ENCODE data around the gene ZKSCAN1. TPM values are rescaled to one million over a fixed set of nuclear protein-coding genes. Genes with fewer than 3 reads are reported as not detected.
"Not testable (repeated sequence)": the region's sequence is repeated elsewhere in the genome, so short reads cannot be mapped to it uniquely, and the experiment has no call there.

The ZKSCAN1 gene
- total RNA-seq, 4 donors from 2014 or later = 31.6 to 35.5 (median 31.7) TPM

DNA sequence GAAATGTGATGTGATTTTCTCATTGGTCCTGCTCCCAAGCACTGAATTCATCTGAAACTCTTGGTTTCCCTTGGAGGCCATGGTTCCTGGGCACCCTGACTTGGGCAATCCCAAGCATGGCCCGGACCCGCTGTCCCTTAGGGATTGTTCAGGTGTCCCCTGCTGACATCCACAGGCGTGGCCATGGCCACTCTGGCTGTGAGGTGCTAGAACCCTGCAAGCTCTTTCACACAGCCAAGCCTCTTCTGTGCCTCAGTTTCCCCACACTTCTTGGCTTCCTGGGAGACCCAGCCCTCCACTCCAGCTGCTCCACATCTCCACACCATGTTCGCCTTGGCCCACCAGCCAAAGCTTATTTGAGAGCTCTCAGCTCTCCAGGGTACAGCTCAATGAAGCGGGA is 27.6 kb upstream of the ZKSCAN1 start:
- Histone ChIP-seq H3K36me3 (no peaks in the 10 kb centered on the region), H3K9me3 (no peaks in the 10 kb centered on the region), H3K27ac (no peak overlapping the region), H3K4me3 (no peak overlapping the region), H3K27me3 (no peaks in the 10 kb centered on the region), H3K4me1 (peaks cover 0 to 13% (median 3%) of the 10 kb centered on the region in 3 donors)
- ATAC-seq = no peak
- TF ChIP-seq POLR2AphosphoS5 (IDR thresholded peaks at IDR 0.05) = no peak
- no peak for TF ChIP-seq EP300 (IDR thresholded peaks at IDR 0.05)
- TF ChIP-seq, protein P1, sequence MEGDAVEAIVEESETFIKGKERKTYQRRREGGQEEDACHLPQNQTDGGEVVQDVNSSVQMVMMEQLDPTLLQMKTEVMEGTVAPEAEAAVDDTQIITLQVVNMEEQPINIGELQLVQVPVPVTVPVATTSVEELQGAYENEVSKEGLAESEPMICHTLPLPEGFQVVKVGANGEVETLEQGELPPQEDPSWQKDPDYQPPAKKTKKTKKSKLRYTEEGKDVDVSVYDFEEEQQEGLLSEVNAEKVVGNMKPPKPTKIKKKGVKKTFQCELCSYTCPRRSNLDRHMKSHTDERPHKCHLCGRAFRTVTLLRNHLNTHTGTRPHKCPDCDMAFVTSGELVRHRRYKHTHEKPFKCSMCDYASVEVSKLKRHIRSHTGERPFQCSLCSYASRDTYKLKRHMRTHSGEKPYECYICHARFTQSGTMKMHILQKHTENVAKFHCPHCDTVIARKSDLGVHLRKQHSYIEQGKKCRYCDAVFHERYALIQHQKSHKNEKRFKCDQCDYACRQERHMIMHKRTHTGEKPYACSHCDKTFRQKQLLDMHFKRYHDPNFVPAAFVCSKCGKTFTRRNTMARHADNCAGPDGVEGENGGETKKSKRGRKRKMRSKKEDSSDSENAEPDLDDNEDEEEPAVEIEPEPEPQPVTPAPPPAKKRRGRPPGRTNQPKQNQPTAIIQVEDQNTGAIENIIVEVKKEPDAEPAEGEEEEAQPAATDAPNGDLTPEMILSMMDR (IDR thresholded peaks at IDR 0.05) = no peak
- TF ChIP-seq POLR2A (IDR thresholded peaks at IDR 0.05) = no peak
- WGBS, 2 donors (ENCODE audit: low coverage in 1 of 2) = 70 to 100% methylated on average over 3 to 5 of the region's 5 CpGs

DNA sequence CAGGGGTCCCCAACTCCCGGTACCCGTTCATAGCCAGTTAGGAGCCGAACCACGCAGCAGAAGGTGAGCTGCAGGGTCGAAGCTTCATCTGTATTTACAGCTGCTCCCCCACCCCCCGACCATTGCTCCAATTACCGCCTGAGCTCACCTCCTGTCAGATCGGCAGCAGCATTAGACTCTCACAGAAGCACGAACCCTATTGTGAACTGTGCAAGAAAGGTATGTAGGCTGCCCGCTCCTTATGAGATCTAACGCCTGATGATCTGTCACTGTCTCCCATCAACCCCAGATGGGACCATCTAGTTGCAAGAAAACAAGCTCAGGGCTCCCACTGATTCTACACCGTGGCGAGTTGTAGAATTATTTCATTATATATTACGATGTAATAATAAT is 24.9 kb upstream of the ZKSCAN1 start:
- 15 to 25% methylated on average over 5 to 11 of the region's 14 CpGs for WGBS, 2 donors (ENCODE audit: low coverage in 1 of 2)
- Histone ChIP-seq H3K27ac (no peak overlapping the region), H3K4me1 (peaks cover 0 to 21% (median 3%) of the 10 kb centered on the region in 3 donors), H3K27me3 (no peaks in the 10 kb centered on the region), H3K4me3 (peak overlapping the region in 1 of 2 donors; percentile 22), H3K9me3 (no peaks in the 10 kb centered on the region), H3K36me3 (no peaks in the 10 kb centered on the region)
- TF ChIP-seq, protein P1 (IDR thresholded peaks at IDR 0.05) = no peak
- TF ChIP-seq POLR2A (IDR thresholded peaks at IDR 0.05) = no peak
- TF ChIP-seq EP300 (IDR thresholded peaks at IDR 0.05) = no peak
- peak; percentile 10 for ATAC-seq

DNA sequence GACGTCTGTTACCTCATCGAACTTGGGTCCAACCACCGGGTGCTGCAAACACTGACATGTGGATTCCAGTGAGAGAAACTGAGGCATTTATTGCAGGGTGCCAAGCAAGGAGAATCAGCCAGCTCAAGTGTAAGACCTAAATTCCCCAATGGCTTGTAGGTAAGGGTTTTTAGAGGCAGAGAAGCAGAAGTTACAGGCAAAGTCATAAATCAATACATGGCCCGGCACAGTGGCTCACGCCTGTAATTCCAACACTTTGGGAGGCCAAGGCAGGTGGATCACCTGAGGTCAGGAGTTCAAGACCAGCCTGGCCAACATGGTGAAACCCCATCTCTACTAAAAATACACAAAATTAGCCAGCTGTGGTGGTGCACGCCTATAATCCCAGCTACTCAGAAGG is 23.9 kb upstream of the ZKSCAN1 start:
- H3K27ac ChIP-seq, H3K36me3 ChIP-seq, ATAC-seq, H3K9me3 ChIP-seq, H3K4me3 ChIP-seq, H3K27me3 ChIP-seq: not testable (repeated sequence)
- peaks cover 0 to 22% (median 3%) of the 10 kb centered on the region in 3 donors for H3K4me1 ChIP-seq
- WGBS, 2 donors (ENCODE audit: low coverage in 1 of 2) = 64 to 71% methylated on average over 1 to 2 of the region's 6 CpGs

DNA sequence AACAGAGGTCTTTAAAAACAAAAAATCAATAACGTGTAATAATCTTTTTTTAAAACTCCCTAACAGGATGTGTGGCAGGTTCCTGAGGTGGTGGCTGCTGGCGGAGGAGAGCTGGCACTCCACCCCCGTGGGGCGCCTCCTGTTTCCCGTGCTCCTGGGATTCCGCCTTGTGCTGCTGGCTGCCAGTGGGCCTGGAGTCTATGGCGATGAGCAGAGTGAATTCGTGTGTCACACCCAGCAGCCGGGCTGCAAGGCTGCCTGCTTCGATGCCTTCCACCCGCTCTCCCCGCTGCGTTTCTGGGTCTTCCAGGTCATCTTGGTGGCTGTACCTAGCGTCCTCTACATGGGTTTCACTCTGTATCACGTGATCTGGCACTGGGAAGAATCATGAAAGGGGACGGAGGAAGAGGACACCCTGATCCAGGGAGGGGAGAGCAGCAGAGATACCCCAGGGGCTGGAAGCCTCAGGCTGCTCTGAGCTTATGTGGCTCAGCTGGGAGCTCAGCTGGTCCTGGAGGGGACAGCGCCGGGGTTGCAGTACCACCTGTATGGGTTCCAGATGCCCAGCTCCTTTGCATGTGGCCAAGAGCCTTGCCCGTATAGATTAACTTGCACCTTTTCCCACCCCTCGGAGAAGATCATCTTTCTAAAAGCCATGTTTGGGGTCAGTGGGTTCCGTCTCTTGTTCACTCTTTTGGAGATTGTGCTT is 22.9 kb upstream of the ZKSCAN1 start:
- H3K9me3 ChIP-seq = no peaks in the 10 kb centered on the region
- H3K4me3 ChIP-seq = no peak overlapping the region
- H3K27me3 ChIP-seq = no peaks in the 10 kb centered on the region
- ATAC-seq = no peak
- TF ChIP-seq POLR2AphosphoS5 (IDR thresholded peaks at IDR 0.05) (no peak), EP300 (IDR thresholded peaks at IDR 0.05) (no peak), POLR2A (IDR thresholded peaks at IDR 0.05) (no peak)
- TF ChIP-seq, protein P1 (IDR thresholded peaks at IDR 0.05) = no peak
- H3K27ac ChIP-seq = no peak overlapping the region
- H3K36me3 ChIP-seq = no peaks in the 10 kb centered on the region
- 52 to 68% methylated on average over 5 to 12 of the region's 21 CpGs for WGBS, 2 donors (ENCODE audit: low coverage in 1 of 2)
- H3K4me1 ChIP-seq = peaks cover 0 to 31% (median 3%) of the 10 kb centered on the region in 3 donors

DNA sequence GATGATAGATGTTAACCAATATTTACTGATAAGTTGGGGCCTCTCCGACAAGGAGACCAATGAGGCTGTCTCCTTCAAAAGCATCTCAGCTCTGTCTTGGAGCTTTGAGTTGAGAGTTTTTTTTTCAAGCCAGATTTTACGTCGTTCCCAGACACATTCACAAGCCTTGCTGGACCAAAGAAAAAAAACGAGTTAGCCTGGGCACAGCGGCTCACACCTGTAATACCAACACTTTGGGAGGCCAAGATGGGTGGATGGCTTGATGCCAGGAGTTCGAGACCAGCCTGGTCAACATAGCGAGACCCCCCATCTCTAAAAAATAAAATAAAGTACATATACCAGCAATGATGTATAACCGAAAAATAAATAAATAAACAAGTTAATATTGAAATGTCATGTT is 20.6 kb upstream of the ZKSCAN1 start:
- Histone ChIP-seq H3K27me3 (no peaks in the 10 kb centered on the region), H3K36me3 (no peaks in the 10 kb centered on the region), H3K4me3 (no peak overlapping the region), H3K27ac (no peak overlapping the region), H3K9me3 (no peaks in the 10 kb centered on the region), H3K4me1 (peaks cover 0 to 38% (median 3%) of the 10 kb centered on the region in 3 donors)
- WGBS, 2 donors (ENCODE audit: low coverage in 1 of 2) = 74 to 79% methylated on average over 4 to 8 of the region's 8 CpGs
- no peak for ATAC-seq
- TF ChIP-seq POLR2A (IDR thresholded peaks at IDR 0.05) (no peak), POLR2AphosphoS5 (IDR thresholded peaks at IDR 0.05) (no peak), EP300 (IDR thresholded peaks at IDR 0.05) (no peak)
- TF ChIP-seq, protein P1 (IDR thresholded peaks at IDR 0.05) = no peak

Data from gastroesophageal sphincter (tissue), 4 donors.